K562 (cell line): ENCODE data around the gene RHBDF2. TPM values are rescaled to one million over a fixed set of nuclear protein-coding genes. Genes with fewer than 3 reads are reported as not detected.

Source experiments
- ARID1B ChIP-seq: fragments of 450-650 bp; IDR thresholded peaks from 2 replicates; pipeline ENCODE4 v1.6.1; 2016; ENCODE audit warnings: antibody characterized with exemption, mild to moderate bottlenecking, inconsistent platforms
- CHD1 ChIP-seq: fragments of 200-600 bp; sonication (generic); IDR thresholded peaks from one replicate; pipeline ENCODE4 v1.6.1; 2012; ENCODE audit warnings: mild to moderate bottlenecking, moderate library complexity, low read length, inconsistent platforms
- CSDE1 ChIP-seq, 2 experiments: fragments of 450-650 bp; IDR thresholded peaks; 2 replicates each; pipeline ENCODE4 v1.6.1; 2016; ENCODE audit warnings: mild to moderate bottlenecking in 1 of 2
- DEAF1 ChIP-seq: fragments of 450-650 bp; formaldehyde crosslinking; IDR thresholded peaks from 2 replicates; pipeline ENCODE4 v1.4.0; 2020; ENCODE audit warnings: mild to moderate bottlenecking, moderate library complexity
- HSF4 ChIP-seq: fragments of 250-450 bp; sonication (Bioruptor Pico); IDR thresholded peaks from 2 replicates; pipeline ENCODE4 v2.1.2; 2022; ENCODE audit warnings: mild to moderate bottlenecking, moderate library complexity, borderline replicate concordance
- JUND ChIP-seq, 2 experiments: IDR thresholded peaks; 2 replicates in 1 of 2; 3 replicates in 1 of 2; pipeline ENCODE4 v1.6.1; 2011; ENCODE audit warnings: borderline replicate concordance in 2 of 2, low read depth in 2 of 2, low read length in 2 of 2, improper control_type of control experiment in 1 of 2, missing biosample characterization in 1 of 2, missing genetic modification characterization in 1 of 2, missing genetic modification reagents in 1 of 2
- MECOM ChIP-seq: fragments of 250-450 bp; sonication (Bioruptor Pico); IDR thresholded peaks from 2 replicates; pipeline ENCODE4 v1.8.0; 2022; ENCODE audit warnings: inconsistent platforms
- NCOA1 ChIP-seq: fragments of 450-650 bp; IDR thresholded peaks from 2 replicates; pipeline ENCODE4 v1.6.1; 2016; ENCODE audit warnings: low read depth
- NCOA6 ChIP-seq: fragments of 450-650 bp; IDR thresholded peaks from 2 replicates; pipeline ENCODE4 v1.6.1; 2017; ENCODE audit warnings: mild to moderate bottlenecking
- NELFE ChIP-seq: IDR thresholded peaks from 2 replicates; pipeline ENCODE4 v1.6.1; 2011; ENCODE audit warnings: mild to moderate bottlenecking; ENCODE audit not compliant: insufficient read depth, insufficient read length
- NR0B1 ChIP-seq: fragments of 450-650 bp; IDR thresholded peaks from one replicate; pipeline ENCODE4 v1.6.1; 2018; ENCODE audit warnings: mild to moderate bottlenecking, moderate library complexity; ENCODE audit not compliant: partially characterized antibody
- SRSF7 ChIP-seq: fragments of 200-400 bp; formaldehyde crosslinking; optimal IDR thresholded peaks from 2 replicates; pipeline ENCODE3; 2017; ENCODE audit warnings: mild to moderate bottlenecking, low read depth, low read length
- STAT5B ChIP-seq: fragments of 250-450 bp; sonication (Bioruptor Pico); IDR thresholded peaks from 2 replicates; pipeline ENCODE4 v1.8.0; 2021; ENCODE audit warnings: mild to moderate bottlenecking, inconsistent platforms
- THAP7 ChIP-seq: fragments of 250-450 bp; sonication (Bioruptor Pico); IDR thresholded peaks from 2 replicates; pipeline ENCODE4 v1.5.0; 2021
- ZC3H4 ChIP-seq: sonication (generic); formaldehyde crosslinking; IDR thresholded peaks from 2 replicates; pipeline ENCODE4 v1.9.0; 2021; ENCODE audit warnings: missing genetic modification reagents, borderline replicate concordance
- ZEB2 ChIP-seq: fragments of 450-650 bp; IDR thresholded peaks from 2 replicates; pipeline ENCODE4 v1.6.1; 2016
- ZKSCAN1 ChIP-seq: fragments of 150-350 bp; IDR thresholded peaks from 2 replicates; pipeline ENCODE4 v1.6.1; 2016; ENCODE audit warnings: low read depth, low read length
- ZNF143 ChIP-seq: sonication (generic); formaldehyde crosslinking; IDR thresholded peaks from 2 replicates; pipeline ENCODE4 v1.9.0; 2022; ENCODE audit warnings: mild to moderate bottlenecking, missing genetic modification reagents
- ZNF274 ChIP-seq: IDR thresholded peaks from 2 replicates; pipeline ENCODE4 v1.6.1; 2011; ENCODE audit warnings: low read depth, mild to moderate bottlenecking, low read length, moderate library complexity, borderline replicate concordance
- ZNF3 ChIP-seq: fragments of 250-450 bp; sonication (Bioruptor Pico); IDR thresholded peaks from 2 replicates; pipeline ENCODE4 v1.5.0; 2021; ENCODE audit warnings: mild to moderate bottlenecking, moderate library complexity
- ZNF444 ChIP-seq: fragments of 250-450 bp; sonication (Bioruptor Pico); IDR thresholded peaks from 2 replicates; pipeline ENCODE4 v1.4.0; 2020; ENCODE audit warnings: mild to moderate bottlenecking, moderate library complexity
- polyA plus RNA-seq, 8 experiments: library from polyadenylated mRNA; depleted of rRNA in 4 of 8; stranded (reverse) in 5 of 8; unstranded in 3 of 8; fragments of >200 nt; fragmentation: Nextera tagmentation in 2 of 8; fragmentation: Illumina TruSeq in 1 of 8; extraction: Ambion mirVana in 2 of 8; extraction: Trizol in 1 of 8; gene quantifications; 2 replicates each; pipeline versions ENCODE4 v1.2.1 to v1.2.3, GENCODE V29; 2011 to 2014; ENCODE audit warnings: inconsistent platforms in 1 of 8, missing spikeins in 1 of 8
- total RNA-seq, 7 experiments: library from RNA; depleted of rRNA in 6 of 7; stranded (reverse); fragments of >200 nt in 6 of 7; fragmentation: Illumina TruSeq in 2 of 7; extraction: Trizol in 2 of 7; gene quantifications; 2 replicates each; pipeline versions ENCODE4 v1.2.1 to v1.2.3, GENCODE V29; 2011 to 2021; ENCODE audit warnings: low replicate concordance in 1 of 7
- TF ChIP-seq, protein P1 (sequence below): IDR thresholded peaks from 2 replicates; pipeline ENCODE4 v1.6.1; 2012; ENCODE audit warnings: low read depth, low read length, improper control_type of control experiment, borderline replicate concordance

Gene RHBDF2
- total and polyA plus RNA-seq, 9 of the 15 experiments (the other 6 are each of a cell fraction or from before 2014, with no cell fraction given) = 0.04 to 2.8 (median 1.1) TPM

GRCh38 chr17:76501018-76501826, at the start of gene RHBDF2 (continued):
- TF ChIP-seq ZEB2 = no peak
- no peak for TF ChIP-seq ZNF3 (CRISPR knock-in tag)
- no peak for TF ChIP-seq NCOA1
- TF ChIP-seq NELFE = no peak
- TF ChIP-seq ARID1B = no peak
- TF ChIP-seq NCOA6 = no peak
- TF ChIP-seq MECOM (CRISPR knock-in tag) = no peak
- TF ChIP-seq THAP7 (CRISPR knock-in tag) = no peak
- no peak for TF ChIP-seq JUND (IDR thresholded peaks at IDR 0.05; ENCODE audit: borderline replicate concordance, low read depth, low read length)
- no peak for TF ChIP-seq JUND (tag; IDR thresholded peaks at IDR 0.05; ENCODE audit: borderline replicate concordance, low read depth, low read length)
- no peak for TF ChIP-seq SRSF7
- TF ChIP-seq, protein P1, sequence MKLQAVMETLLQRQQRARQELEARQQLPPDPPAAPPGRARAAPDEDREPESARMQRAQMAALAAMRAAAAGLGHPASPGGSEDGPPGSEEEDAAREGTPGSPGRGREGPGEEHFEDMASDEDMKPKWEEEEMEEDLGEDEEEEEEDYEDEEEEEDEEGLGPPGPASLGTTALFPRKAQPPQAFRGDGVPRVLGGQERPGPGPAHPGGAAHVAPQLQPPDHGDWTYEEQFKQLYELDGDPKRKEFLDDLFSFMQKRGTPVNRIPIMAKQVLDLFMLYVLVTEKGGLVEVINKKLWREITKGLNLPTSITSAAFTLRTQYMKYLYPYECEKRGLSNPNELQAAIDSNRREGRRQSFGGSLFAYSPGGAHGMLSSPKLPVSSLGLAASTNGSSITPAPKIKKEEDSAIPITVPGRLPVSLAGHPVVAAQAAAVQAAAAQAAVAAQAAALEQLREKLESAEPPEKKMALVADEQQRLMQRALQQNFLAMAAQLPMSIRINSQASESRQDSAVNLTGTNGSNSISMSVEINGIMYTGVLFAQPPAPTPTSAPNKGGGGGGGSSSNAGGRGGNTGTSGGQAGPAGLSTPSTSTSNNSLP = no peak
- no peak for TF ChIP-seq STAT5B (CRISPR knock-in tag)
- no peak for TF ChIP-seq NR0B1
- no peak for TF ChIP-seq DEAF1
- no peak for TF ChIP-seq ZNF444 (CRISPR knock-in tag)
- TF ChIP-seq CHD1 = no peak
- no peak for TF ChIP-seq CSDE1 (IDR thresholded peaks at IDR 0.05)
- no peak for TF ChIP-seq HSF4 (CRISPR knock-in tag)
- no peak for TF ChIP-seq ZKSCAN1
- TF ChIP-seq ZC3H4 (CRISPR knock-in tag) = 0 out of 2 replicates have a peak, but pooled peaks have one; percentile 29
- TF ChIP-seq ZNF274 = no peak
- TF ChIP-seq ZNF143 (CRISPR knock-in tag) = no peak
